ENCODE data around the gene UQCRC2. TPM values are rescaled to one million over a fixed set of nuclear protein-coding genes. Genes with fewer than 3 reads are reported as not detected.

Gene UQCRC2
- total RNA-seq, 1 experiment from 2014 or later = 249 TPM

GRCh38 chr16:21989133-21989532 lies 36.0 kb downstream of the UQCRC2 start:
- H3K9me2 ChIP-seq (ENCODE audit: insufficient read depth) = no peaks in the 10 kb centered on the region
- ChIA-PET CTCF (interaction anchor here (2.1 to 2.4 kb wide), 3 partner anchors 88 to 199 kb away, joined by 6 to 18 read pairs (median 7); no protein-coding TSS in a partner anchor), POLR2A (interaction anchor here (1.5 kb wide), 1 partner anchor 13 kb away, joined by 3 read pairs; no protein-coding TSS in a partner anchor), RAD21 (ENCODE audit: low non-redundant PET in 1 of 2, low total read pairs in 2 of 2, uncharacterized antibody in 2 of 2, unreplicated experiment in 2 of 2) (no interaction called here)
- H3K4me1 ChIP-seq (ENCODE audit: control insufficient read depth in 1 of 2, insufficient read depth in 2 of 2, low read length in 2 of 2) = peaks cover 0 to 22% of the 10 kb centered on the region in 2 experiments; a peak in 2 of 4 replicates
- no peak overlapping the region for H3K4me3 ChIP-seq (replicated peaks in 1 of 2; ENCODE audit: low read depth in 1 of 2, low read length in 2 of 2)
- no peak overlapping the region for H3K27ac ChIP-seq (ENCODE audit: low read depth, low read length)
- no peak overlapping the region for H3K4me2 ChIP-seq (ENCODE audit: low read length)
- TF ChIP-seq EZH2 (IDR thresholded peaks at IDR 0.05) = no peak
- TF ChIP-seq ATF3 (IDR thresholded peaks at IDR 0.05) = no peak
- TF ChIP-seq, protein P1, sequence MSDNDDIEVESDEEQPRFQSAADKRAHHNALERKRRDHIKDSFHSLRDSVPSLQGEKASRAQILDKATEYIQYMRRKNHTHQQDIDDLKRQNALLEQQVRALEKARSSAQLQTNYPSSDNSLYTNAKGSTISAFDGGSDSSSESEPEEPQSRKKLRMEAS (IDR thresholded peaks at IDR 0.05) = no peak
- intact Hi-C loops (cut with micrococcal nuclease) = no loop called here
- no peak overlapping the region for H2AFZ ChIP-seq (ENCODE audit: low read depth, low read length, poor library complexity, severe bottlenecking)
- no peak overlapping the region for H3K9ac ChIP-seq (ENCODE audit: low read length)
- no peaks in the 10 kb centered on the region for H3K27me3 ChIP-seq (ENCODE audit: insufficient read depth, low read length)
- ATAC-seq (no peak), DNase-seq (ENCODE audit: low read depth, low spot score) (no peak)
- no peaks in the 10 kb centered on the region for H4K20me1 ChIP-seq (ENCODE audit: insufficient read depth)
- H3K36me3 ChIP-seq (ENCODE audit: control insufficient read depth in 1 of 2, insufficient read depth in 2 of 2, low read length in 2 of 2) = peaks cover 7% of the 10 kb centered on the region in 2 experiments; a peak in 3 of 4 replicates
- H3K9me3 ChIP-seq (ENCODE audit: control insufficient read depth in 1 of 2, insufficient read depth in 1 of 2, low read depth in 1 of 2, low read length in 2 of 2) = no peaks in the 10 kb centered on the region
- no TSS peak for BruUV-seq (replicated peaks)
- no peaks in the 10 kb centered on the region for H3K79me2 ChIP-seq (ENCODE audit: insufficient read depth, low read length)

DNA sequence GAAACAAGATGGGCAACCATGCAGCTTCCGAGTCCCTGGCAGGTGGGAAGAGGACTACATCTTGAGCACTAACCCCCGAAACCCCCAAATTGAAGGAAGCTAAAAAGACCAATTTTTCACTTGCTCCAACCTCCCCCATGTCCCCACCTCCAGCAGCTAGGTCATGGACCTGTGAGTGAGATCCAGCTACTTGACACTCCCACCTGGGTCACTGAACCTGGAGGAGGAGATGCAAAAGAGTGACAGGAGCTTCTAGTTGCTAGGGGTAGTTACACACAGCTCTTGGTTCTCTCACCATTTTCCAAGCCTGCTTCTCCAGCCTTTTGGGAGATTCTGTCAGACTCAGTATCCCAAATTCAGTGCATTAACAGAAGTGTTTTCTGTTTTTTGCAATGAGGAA lies 36.6 kb downstream of the UQCRC2 start:
- Histone ChIP-seq H4K20me1 (ENCODE audit: insufficient read depth) (no peaks in the 10 kb centered on the region), H3K36me3 (ENCODE audit: control insufficient read depth in 1 of 2, insufficient read depth in 2 of 2, low read length in 2 of 2) (peaks cover under 1 to 2% of the 10 kb centered on the region in 2 experiments; a peak in 3 of 4 replicates), H3K4me2 (ENCODE audit: low read length) (no peak overlapping the region), H3K9ac (ENCODE audit: low read length) (no peak overlapping the region), H3K27me3 (ENCODE audit: insufficient read depth, low read length) (no peaks in the 10 kb centered on the region), H3K4me1 (ENCODE audit: control insufficient read depth in 1 of 2, insufficient read depth in 2 of 2, low read length in 2 of 2) (peaks cover 0 to 22% of the 10 kb centered on the region in 2 experiments; a peak in 2 of 4 replicates), H3K4me3 (replicated peaks in 1 of 2; ENCODE audit: low read depth in 1 of 2, low read length in 2 of 2) (no peak overlapping the region), H3K27ac (ENCODE audit: low read depth, low read length) (no peak overlapping the region), H2AFZ (ENCODE audit: low read depth, low read length, poor library complexity, severe bottlenecking) (no peak overlapping the region), H3K79me2 (ENCODE audit: insufficient read depth, low read length) (no peaks in the 10 kb centered on the region), H3K9me3 (ENCODE audit: control insufficient read depth in 1 of 2, insufficient read depth in 1 of 2, low read depth in 1 of 2, low read length in 2 of 2) (no peaks in the 10 kb centered on the region), H3K9me2 (ENCODE audit: insufficient read depth) (no peaks in the 10 kb centered on the region)
- TF ChIP-seq YY1 (IDR thresholded peaks at IDR 0.05; ENCODE audit: extremely low read depth, insufficient replicate concordance, low read depth, low read length) = no peak
- TF ChIP-seq POLR2AphosphoS5 (IDR thresholded peaks at IDR 0.05; ENCODE audit: low read depth, low read length) = no peak
- TF ChIP-seq ZBTB33 (IDR thresholded peaks at IDR 0.05; ENCODE audit: extremely low read depth, insufficient replicate concordance, low read length) = no peak
- no peak for TF ChIP-seq CBX3 (IDR thresholded peaks at IDR 0.05; ENCODE audit: low read depth)
- no peak for TF ChIP-seq RAD21 (IDR thresholded peaks at IDR 0.05; ENCODE audit: low read depth)
- TF ChIP-seq SP1 (IDR thresholded peaks at IDR 0.05; ENCODE audit: low read depth) = no peak
- TF ChIP-seq POLR2A (IDR thresholded peaks at IDR 0.05; ENCODE audit: borderline replicate concordance, extremely low read depth, insufficient read depth, insufficient read length) = no peak
- TF ChIP-seq CEBPB (IDR thresholded peaks at IDR 0.05; ENCODE audit: low read depth) = no peak
- TF ChIP-seq ZFX (IDR thresholded peaks at IDR 0.05) = no peak
- no peak for TF ChIP-seq EZH2phosphoT487 (IDR thresholded peaks at IDR 0.05; ENCODE audit: borderline replicate concordance)
- TF ChIP-seq REST (IDR thresholded peaks at IDR 0.05; ENCODE audit: low read depth) = no peak
- TF ChIP-seq FOSL1 (IDR thresholded peaks at IDR 0.05; ENCODE audit: low read depth) = no peak
- TF ChIP-seq EZH2 (IDR thresholded peaks at IDR 0.05) = no peak
- POLR2A ChIA-PET = interaction anchor here (1.5 kb wide), 1 partner anchor 13 kb away, joined by 3 read pairs; no protein-coding TSS in a partner anchor
- ATAC-seq = no peak
- no peak for DNase-seq (ENCODE audit: low read depth, low spot score)
- CTCF ChIA-PET = interaction anchor here (2.1 to 2.3 kb wide), 2 partner anchors 88 to 199 kb away, joined by 7 to 18 read pairs; no protein-coding TSS in a partner anchor
- RAD21 ChIA-PET (ENCODE audit: low non-redundant PET in 1 of 2, low total read pairs in 2 of 2, uncharacterized antibody in 2 of 2, unreplicated experiment in 2 of 2) = no interaction called here
- intact Hi-C loops (cut with micrococcal nuclease) = no loop called here
- no TSS peak for BruUV-seq (replicated peaks)
